GM12872 (cell line): ENCODE measurements around the gene PCOLCE2.

ENCODE experiments used
- CTCF ChIP-seq: IDR thresholded peaks from 3 replicates; pipeline ENCODE4 v1.5.1; 2011; ENCODE audit warnings: low read depth, mild to moderate bottlenecking, low read length, moderate library complexity; ENCODE audit not compliant: insufficient read depth

The PCOLCE2 gene

GRCh38 chr3:142796823-142797222 is 92.1 kb downstream of the PCOLCE2 start:
- no peak for TF ChIP-seq CTCF

- TF ChIP-seq CTCF: no peak
Observed at GRCh38 chr3:142795332-142795731, 93.6 kb downstream of the PCOLCE2 start.

- TF ChIP-seq CTCF: no peak
Observed at GRCh38 chr3:142794508-142794907, 94.4 kb downstream of the PCOLCE2 start.

- no peak for TF ChIP-seq CTCF
Observed at GRCh38 chr3:142787719-142788118, 101.2 kb downstream of the PCOLCE2 start.

- TF ChIP-seq CTCF: no peak
Observed at GRCh38 chr3:142785996-142786395, 102.9 kb downstream of the PCOLCE2 start.

- TF ChIP-seq CTCF: no peak
Observed at GRCh38 chr3:142784228-142784627, 104.7 kb downstream of the PCOLCE2 start.

GRCh38 chr3:142782616-142783015 is 106.3 kb downstream of the PCOLCE2 start:
- no peak for TF ChIP-seq CTCF

- no peak for TF ChIP-seq CTCF
Observed at GRCh38 chr3:142779591-142779990, 109.3 kb downstream of the PCOLCE2 start.
